Medulla oblongata (tissue), 1 donor: ENCODE data around the gene RAD50.
A peak's percentile ranks its signal among the peaks of the same experiment; 100 is the strongest.
"Not testable (repeated sequence)": the region's sequence is repeated elsewhere in the genome, so short reads cannot be mapped to it uniquely, and the experiment has no call there.

ENCODE experiments used
- DNase-seq: peaks from one replicate; pipeline ENCODE4 v3.0.0-alpha.2; 2015; ENCODE audit errors: extremely low spot score

Gene RAD50

GRCh38 chr5:132556763-132557477 lies at the start of gene RAD50:
RAD50 (plus strand) TSS chr5:132556977; CDS start chr5:132557325, 348 bp downstream.
- peak; percentile 87 for DNase-seq

- no peak for DNase-seq
Measured at GRCh38 chr5:132510076-132510475, 46.7 kb upstream of the RAD50 start.

- not testable (repeated sequence) for DNase-seq
Measured at GRCh38 chr5:132513618-132514336, 43.0 kb upstream of the RAD50 start.

- not testable (repeated sequence) for DNase-seq
Measured at GRCh38 chr5:132522067-132522466, 34.7 kb upstream of the RAD50 start.

GRCh38 chr5:132524877-132525276 lies 31.9 kb upstream of the RAD50 start:
- DNase-seq: not testable (repeated sequence)

- no peak for DNase-seq
Measured at GRCh38 chr5:132525299-132525724, 31.5 kb upstream of the RAD50 start.

GRCh38 chr5:132526290-132526973 lies 30.3 kb upstream of the RAD50 start:
- DNase-seq: peak; percentile 79

GRCh38 chr5:132526974-132527564 lies 29.7 kb upstream of the RAD50 start:
- no peak for DNase-seq

GRCh38 chr5:132528021-132528420 lies 28.8 kb upstream of the RAD50 start:
- DNase-seq: no peak

- DNase-seq: peak; percentile 15
Measured at GRCh38 chr5:132528866-132529634, 27.7 kb upstream of the RAD50 start.

GRCh38 chr5:132530946-132531345 lies 25.8 kb upstream of the RAD50 start:
- no peak for DNase-seq

- DNase-seq: no peak
Measured at GRCh38 chr5:132539716-132540115, 17.1 kb upstream of the RAD50 start.

GRCh38 chr5:132540149-132540548 lies 16.6 kb upstream of the RAD50 start:
- DNase-seq: no peak

- peak; percentile 66 for DNase-seq
Measured at GRCh38 chr5:132540764-132541163, 16.0 kb upstream of the RAD50 start.

- no peak for DNase-seq
Measured at GRCh38 chr5:132543472-132544201, 13.1 kb upstream of the RAD50 start, which contains the start of gene IL5. IL5 (minus strand) TSS chr5:132543522; CDS start chr5:132543478, 44 bp downstream.

- no peak for DNase-seq
Measured at GRCh38 chr5:132546108-132546507, 10.7 kb upstream of the RAD50 start.

- DNase-seq: no peak
Measured at GRCh38 chr5:132547269-132547668, 9.5 kb upstream of the RAD50 start.

GRCh38 chr5:132548834-132549233 lies 7.9 kb upstream of the RAD50 start:
- not testable (repeated sequence) for DNase-seq

GRCh38 chr5:132549576-132549975 lies 7.2 kb upstream of the RAD50 start:
- DNase-seq: no peak

GRCh38 chr5:132556153-132556762 lies 519 bp upstream of the RAD50 start:
- DNase-seq: no peak
